GM12892 (cell line): ENCODE data around the gene C4BPB.

Source experiments
- POLR2A ChIP-seq: IDR thresholded peaks from 2 replicates; pipeline ENCODE4 v1.6.1; 2011; ENCODE audit warnings: low read depth, low read length, control low read depth
- POLR2AphosphoS5 ChIP-seq: IDR thresholded peaks from 2 replicates; pipeline ENCODE4 v1.6.1; 2011; ENCODE audit warnings: low read depth, low read length, control low read depth

DNA sequence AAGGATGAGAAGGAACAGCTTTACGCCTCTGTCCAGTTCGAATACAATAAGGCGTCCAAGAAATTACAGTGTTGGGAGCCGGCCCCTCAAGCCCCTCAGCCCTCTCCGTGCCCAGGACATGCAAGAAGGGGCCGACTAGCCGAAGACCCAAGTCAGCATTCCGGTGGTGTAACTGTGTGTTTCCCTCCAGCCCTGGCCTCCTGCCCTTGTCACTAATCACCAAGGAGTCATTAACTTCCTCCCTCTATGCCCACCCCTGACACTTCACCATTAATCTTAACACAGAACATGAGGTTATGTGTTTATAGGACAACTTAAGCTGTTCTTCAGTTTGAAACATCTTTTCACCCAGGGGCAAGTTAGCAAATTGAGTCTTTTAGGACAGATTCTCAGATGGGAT, 16.4 kb upstream of the C4BPB start:
- TF ChIP-seq POLR2AphosphoS5 (no peak), POLR2A (no peak)
